ENCODE measurements around the gene ASPSCR1.

DNA sequence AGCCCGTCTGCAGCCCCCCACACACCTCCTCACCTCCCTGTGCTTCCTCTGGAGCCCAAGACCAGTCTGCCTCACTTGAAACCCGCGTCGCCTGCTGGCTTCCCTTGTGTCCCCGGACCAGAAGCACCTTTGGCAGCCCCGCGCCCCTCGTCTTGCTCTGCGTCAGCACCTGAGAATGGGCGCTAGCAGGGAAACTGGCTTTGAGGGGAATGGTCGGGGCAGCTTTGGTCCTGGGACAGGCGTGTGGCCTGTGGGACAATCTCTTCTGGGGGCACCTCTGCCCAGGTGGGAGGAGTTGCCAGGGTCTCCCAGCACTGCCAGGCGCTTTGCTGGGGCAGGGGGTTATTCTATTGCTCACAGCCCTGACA is 46.3 kb upstream of the ASPSCR1 start:
- TF ChIP-seq CTCF (IDR thresholded peaks at IDR 0.05): no peak
- no peak for TF ChIP-seq POLR2A (IDR thresholded peaks at IDR 0.05)

Data from body of pancreas (tissue), 4 donors.